ENCODE data around the gene DLG2. TPM values are rescaled to one million over a fixed set of nuclear protein-coding genes. Genes with fewer than 3 reads are reported as not detected.

The DLG2 gene
- total and polyA plus RNA-seq, 2 donors (not counting 3 experiments of a cell fraction or from before 2014, with no cell fraction given) = 0.15 to 1.1 TPM

DNA sequence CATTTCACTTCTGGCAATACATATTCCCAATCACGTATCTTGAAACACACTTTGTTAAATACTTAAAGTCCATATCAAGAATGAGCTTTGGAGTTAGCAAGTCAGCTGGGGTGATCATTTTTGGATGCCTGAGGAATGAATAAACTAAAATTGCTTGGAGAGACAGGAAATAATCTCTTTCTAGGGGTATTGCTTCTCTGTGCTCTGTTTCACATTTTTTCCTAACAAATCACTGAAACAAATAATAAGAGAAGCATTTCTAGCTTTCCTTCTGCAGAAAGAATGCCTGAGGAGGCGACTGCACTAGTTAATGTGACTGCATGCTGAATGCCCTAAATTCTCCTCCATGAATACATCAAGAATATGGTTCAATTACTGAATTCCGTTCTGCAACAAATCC is 1799.6 kb downstream of the DLG2 start:
- no peak overlapping the region for H3K4me2 ChIP-seq (ENCODE audit: insufficient read depth, low read length)
- H3K4me3 ChIP-seq (replicated peaks in 1 of 3; ENCODE audit: insufficient read depth in 1 of 3, low read depth in 1 of 3, low read length in 3 of 3) = no peak overlapping the region
- FAIRE-seq (no peak), DNase-seq (ENCODE audit: low read depth, low spot score) (no peak)
- H3K27me3 ChIP-seq (ENCODE audit: control insufficient read depth in 2 of 2, insufficient read depth in 2 of 2, low read length in 2 of 2) = no peaks in the 10 kb centered on the region
- CTCF ChIA-PET = interaction anchor here (0.6 to 2.7 kb wide), 14 partner anchors 9 to 1052 kb away, joined by 3 to 16 read pairs (median 4); no protein-coding TSS in a partner anchor
- H3K27ac ChIP-seq (ENCODE audit: insufficient read depth, low read depth, low read length) = no peak overlapping the region
- no peak overlapping the region for H3K9ac ChIP-seq (replicated peaks; ENCODE audit: extremely low read depth, insufficient read depth, low read length)
- POLR2A ChIA-PET = no interaction called here
- H3K4me1 ChIP-seq (ENCODE audit: control insufficient read depth, extremely low read depth, insufficient read depth, low read length) = no peaks in the 10 kb centered on the region
- H3K9me1 ChIP-seq (replicated peaks; ENCODE audit: control insufficient read depth, extremely low read depth, insufficient read depth, low read length) = no peaks in the 10 kb centered on the region
- BruUV-seq (replicated peaks) = no TSS peak
- no peaks in the 10 kb centered on the region for H4K20me1 ChIP-seq (replicated peaks; ENCODE audit: control insufficient read depth, extremely low read depth, insufficient read depth, low read length)
- H2AFZ ChIP-seq (ENCODE audit: low read depth, low read length) = no peak overlapping the region
- H3K36me3 ChIP-seq (ENCODE audit: control insufficient read depth in 2 of 2, extremely low read depth in 1 of 2, insufficient read depth in 2 of 2, low read length in 2 of 2) = no peaks in the 10 kb centered on the region
- H3K9me3 ChIP-seq (replicated peaks; ENCODE audit: control insufficient read depth, insufficient read depth, low read length) = no peaks in the 10 kb centered on the region
- dilution Hi-C loops (cut with MboI; ENCODE audit: extremely low pct_ligation_motif_present, low sequenced_read_pairs) (no loop called here), intact Hi-C loops (cut with micrococcal nuclease) (loop anchor here (5.0 kb wide), 1 partner anchor 700 kb away; no protein-coding TSS in a partner anchor)
- TF ChIP-seq, protein P1, sequence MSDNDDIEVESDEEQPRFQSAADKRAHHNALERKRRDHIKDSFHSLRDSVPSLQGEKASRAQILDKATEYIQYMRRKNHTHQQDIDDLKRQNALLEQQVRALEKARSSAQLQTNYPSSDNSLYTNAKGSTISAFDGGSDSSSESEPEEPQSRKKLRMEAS (IDR thresholded peaks at IDR 0.05; ENCODE audit: insufficient read depth, insufficient read length) = no peak
- TF ChIP-seq POLR2AphosphoS5 (IDR thresholded peaks at IDR 0.05; ENCODE audit: insufficient read depth, low read depth, low read length) (no peak), FOS (IDR thresholded peaks at IDR 0.05; ENCODE audit: borderline replicate concordance, insufficient read depth, low read length) (no peak), GATA2 (IDR thresholded peaks at IDR 0.05; ENCODE audit: insufficient read depth, insufficient read length, low read depth, low read length) (no peak), EZH2 (IDR thresholded peaks at IDR 0.05; ENCODE audit: borderline replicate concordance, low read depth, low read length, severe bottlenecking) (no peak), JUN (IDR thresholded peaks at IDR 0.05; ENCODE audit: borderline replicate concordance, insufficient read depth, insufficient read length, low read depth) (no peak), MYC (IDR thresholded peaks at IDR 0.05; ENCODE audit: low read depth, low read length) (no peak), POLR2A (IDR thresholded peaks at IDR 0.05; ENCODE audit: low read depth, low read length) (no peak)
- TF ChIP-seq, protein P2, sequence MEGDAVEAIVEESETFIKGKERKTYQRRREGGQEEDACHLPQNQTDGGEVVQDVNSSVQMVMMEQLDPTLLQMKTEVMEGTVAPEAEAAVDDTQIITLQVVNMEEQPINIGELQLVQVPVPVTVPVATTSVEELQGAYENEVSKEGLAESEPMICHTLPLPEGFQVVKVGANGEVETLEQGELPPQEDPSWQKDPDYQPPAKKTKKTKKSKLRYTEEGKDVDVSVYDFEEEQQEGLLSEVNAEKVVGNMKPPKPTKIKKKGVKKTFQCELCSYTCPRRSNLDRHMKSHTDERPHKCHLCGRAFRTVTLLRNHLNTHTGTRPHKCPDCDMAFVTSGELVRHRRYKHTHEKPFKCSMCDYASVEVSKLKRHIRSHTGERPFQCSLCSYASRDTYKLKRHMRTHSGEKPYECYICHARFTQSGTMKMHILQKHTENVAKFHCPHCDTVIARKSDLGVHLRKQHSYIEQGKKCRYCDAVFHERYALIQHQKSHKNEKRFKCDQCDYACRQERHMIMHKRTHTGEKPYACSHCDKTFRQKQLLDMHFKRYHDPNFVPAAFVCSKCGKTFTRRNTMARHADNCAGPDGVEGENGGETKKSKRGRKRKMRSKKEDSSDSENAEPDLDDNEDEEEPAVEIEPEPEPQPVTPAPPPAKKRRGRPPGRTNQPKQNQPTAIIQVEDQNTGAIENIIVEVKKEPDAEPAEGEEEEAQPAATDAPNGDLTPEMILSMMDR (IDR thresholded peaks at IDR 0.05; ENCODE audit: extremely low read depth in 1 of 2, insufficient read depth in 1 of 2, low read depth in 1 of 2, low read length in 2 of 2) = no peak
- no peaks in the 10 kb centered on the region for H3K79me2 ChIP-seq (ENCODE audit: control insufficient read depth, insufficient read depth, low read length)
